ACC112 (cell line): ENCODE measurements around the gene IFNG.

Experiments
- H2AFZ ChIP-seq: fragments of 200-600 bp; sonication (generic); one replicate; pipeline ENCODE4 v1.6.0; 2017; ENCODE audit warnings: antibody characterized with exemption, low read length; ENCODE audit not compliant: unreplicated experiment
- H3K27ac ChIP-seq: fragments of 200-600 bp; sonication (generic); 2 replicates; pipeline ENCODE4 v1.5.1; 2014; ENCODE audit warnings: low read depth, mild to moderate bottlenecking, antibody characterized with exemption, low read length, moderate library complexity
- H3K27me3 ChIP-seq: fragments of 200-600 bp; sonication (generic); 2 replicates; pipeline ENCODE4 v1.6.1; 2014; ENCODE audit warnings: mild to moderate bottlenecking, antibody characterized with exemption, low read length, moderate library complexity, mixed read lengths; ENCODE audit not compliant: insufficient read depth
- H3K36me3 ChIP-seq: fragments of 200-600 bp; sonication (generic); 2 replicates; pipeline ENCODE4 v1.6.1; 2016; ENCODE audit warnings: mild to moderate bottlenecking, antibody characterized with exemption, low read length, moderate library complexity, mixed read lengths; ENCODE audit not compliant: insufficient read depth
- H3K4me1 ChIP-seq: fragments of 200-600 bp; sonication (generic); one replicate; pipeline ENCODE4 v1.6.1; 2016; ENCODE audit warnings: low read length, mixed read lengths; ENCODE audit not compliant: insufficient read depth, unreplicated experiment, control insufficient read depth
- H3K4me3 ChIP-seq: fragments of 200-600 bp; sonication (generic); 2 replicates; pipeline ENCODE4 v1.5.1; 2014; ENCODE audit warnings: mild to moderate bottlenecking, low read depth, low read length
- H3K79me2 ChIP-seq: fragments of 200-600 bp; sonication (generic); one replicate; pipeline ENCODE4 v1.6.0; 2016; ENCODE audit warnings: low read length; ENCODE audit not compliant: control insufficient read depth, unreplicated experiment, insufficient read depth

The IFNG gene

DNA sequence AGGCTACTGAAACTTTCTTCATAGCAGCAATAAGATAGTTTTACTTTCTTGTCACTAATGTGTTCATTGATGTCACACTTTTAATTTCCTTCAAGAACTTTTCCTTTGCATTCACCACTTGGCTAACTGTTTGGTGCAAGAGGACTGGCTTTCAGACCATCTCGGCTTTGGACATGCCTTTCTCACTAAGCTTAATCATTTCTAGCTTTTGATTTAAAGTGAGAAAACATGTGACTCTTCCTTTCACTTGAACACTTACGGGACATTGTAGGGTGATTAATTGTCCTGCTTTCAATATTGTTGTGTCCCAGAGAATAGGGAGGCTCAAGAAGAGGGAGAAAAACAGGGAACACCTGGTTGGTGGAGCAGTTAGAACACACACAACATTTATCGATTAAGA is 41.9 kb downstream of the IFNG start:
- no peak overlapping the region for H3K27ac ChIP-seq
- no peaks in the 10 kb centered on the region for H3K36me3 ChIP-seq
- H3K27me3 ChIP-seq, result peaks cover 34% of the 10 kb centered on the region
- no peak overlapping the region for H2AFZ ChIP-seq
- H3K4me1 ChIP-seq, result no peaks in the 10 kb centered on the region
- H3K4me3 ChIP-seq, result no peak overlapping the region
- H3K79me2 ChIP-seq, result no peaks in the 10 kb centered on the region

DNA sequence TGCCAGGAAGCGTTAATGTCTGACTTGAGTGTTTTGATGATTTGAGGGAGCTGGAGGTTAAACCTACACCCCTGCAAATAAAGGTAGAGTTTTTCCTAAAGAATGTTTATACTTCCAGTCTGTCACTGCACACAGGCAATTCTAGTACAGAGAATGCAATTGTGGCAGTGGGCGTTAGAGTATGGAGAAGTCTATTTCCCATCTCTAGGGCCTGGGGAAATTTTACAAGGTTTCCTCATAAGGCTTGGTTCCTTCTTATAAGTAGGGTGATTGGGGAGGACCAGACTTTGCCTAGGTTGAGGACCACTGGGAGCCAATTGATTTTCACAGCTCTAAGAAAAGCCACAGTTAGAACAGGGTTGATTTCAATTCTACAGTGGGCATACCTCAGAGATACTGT is 44.3 kb downstream of the IFNG start:
- H3K36me3 ChIP-seq, result no peaks in the 10 kb centered on the region
- H2AFZ ChIP-seq, result no peak overlapping the region
- H3K27me3 ChIP-seq, result peaks cover 26% of the 10 kb centered on the region
- no peaks in the 10 kb centered on the region for H3K4me1 ChIP-seq
- no peaks in the 10 kb centered on the region for H3K79me2 ChIP-seq
- no peak overlapping the region for H3K4me3 ChIP-seq
- H3K27ac ChIP-seq, result no peak overlapping the region

DNA sequence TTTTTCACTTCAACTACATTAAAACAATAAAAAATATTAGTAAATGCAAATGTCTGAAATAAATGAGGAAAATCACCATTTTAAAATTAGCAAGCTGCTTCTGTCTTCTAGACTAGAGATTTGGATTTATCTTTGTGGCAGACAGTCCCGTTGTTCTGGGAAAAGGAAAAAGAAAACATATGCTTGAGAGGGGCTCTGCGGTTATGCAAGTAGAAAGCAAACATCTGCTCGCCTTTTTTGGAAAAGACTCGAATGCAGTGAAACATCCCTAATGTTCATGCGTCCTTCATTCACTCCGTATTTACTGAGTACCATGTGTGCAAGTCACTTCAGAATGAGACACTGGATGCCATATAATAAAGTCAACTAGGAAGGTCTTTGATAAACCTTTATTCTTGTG is 44.9 kb downstream of the IFNG start:
- Histone ChIP-seq H2AFZ (no peak overlapping the region), H3K4me3 (no peak overlapping the region), H3K4me1 (no peaks in the 10 kb centered on the region), H3K36me3 (no peaks in the 10 kb centered on the region), H3K27me3 (peaks cover 26% of the 10 kb centered on the region), H3K27ac (no peak overlapping the region), H3K79me2 (no peaks in the 10 kb centered on the region)

DNA sequence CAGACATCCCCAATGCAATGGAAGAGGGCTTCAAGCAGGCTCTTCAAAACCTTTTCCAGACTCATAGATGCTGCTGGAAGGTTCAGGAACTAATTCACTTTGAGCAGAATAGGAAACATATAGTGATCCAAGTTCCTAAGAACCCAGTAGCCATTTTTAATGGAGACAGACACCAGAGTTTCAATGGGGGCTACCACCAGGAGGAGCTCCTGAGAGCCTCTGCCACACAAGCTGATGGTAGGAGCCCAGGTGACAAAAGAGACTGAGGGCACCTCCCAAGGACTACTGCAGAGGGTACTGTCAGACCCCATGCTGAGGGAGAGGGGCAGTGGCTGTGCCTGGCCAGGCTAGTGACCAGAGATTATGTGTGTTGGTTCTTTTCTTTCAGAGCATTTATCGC is 45.9 kb downstream of the IFNG start:
- Histone ChIP-seq H3K79me2 (no peaks in the 10 kb centered on the region), H3K4me3 (no peak overlapping the region), H3K27me3 (peaks cover 22% of the 10 kb centered on the region), H3K27ac (no peak overlapping the region), H3K4me1 (no peaks in the 10 kb centered on the region), H2AFZ (no peak overlapping the region), H3K36me3 (no peaks in the 10 kb centered on the region)

DNA sequence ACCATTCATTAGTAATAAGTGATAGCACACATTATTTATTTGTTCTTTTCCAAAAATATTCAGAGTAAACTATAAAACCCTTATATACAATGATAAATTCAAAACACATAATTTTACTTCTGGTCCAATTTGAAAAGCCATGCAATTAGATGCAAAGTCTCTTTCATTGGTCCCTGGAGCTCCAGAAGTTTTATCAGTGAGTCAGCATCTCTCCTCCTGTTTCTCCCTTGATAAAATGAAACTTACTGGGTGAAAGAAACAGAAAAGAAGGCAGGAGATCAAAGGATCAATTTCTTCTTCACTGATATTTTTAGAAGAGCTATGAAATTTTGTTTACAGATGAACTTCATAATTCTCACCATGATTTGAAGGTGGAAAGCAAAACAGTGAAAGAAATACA is 47.5 kb downstream of the IFNG start:
- Histone ChIP-seq H3K79me2 (no peaks in the 10 kb centered on the region), H3K27ac (no peak overlapping the region), H3K4me1 (no peaks in the 10 kb centered on the region), H3K27me3 (peaks cover 13% of the 10 kb centered on the region; the same call in 1 of the 2 replicates), H3K36me3 (no peaks in the 10 kb centered on the region), H2AFZ (no peak overlapping the region), H3K4me3 (no peak overlapping the region)

DNA sequence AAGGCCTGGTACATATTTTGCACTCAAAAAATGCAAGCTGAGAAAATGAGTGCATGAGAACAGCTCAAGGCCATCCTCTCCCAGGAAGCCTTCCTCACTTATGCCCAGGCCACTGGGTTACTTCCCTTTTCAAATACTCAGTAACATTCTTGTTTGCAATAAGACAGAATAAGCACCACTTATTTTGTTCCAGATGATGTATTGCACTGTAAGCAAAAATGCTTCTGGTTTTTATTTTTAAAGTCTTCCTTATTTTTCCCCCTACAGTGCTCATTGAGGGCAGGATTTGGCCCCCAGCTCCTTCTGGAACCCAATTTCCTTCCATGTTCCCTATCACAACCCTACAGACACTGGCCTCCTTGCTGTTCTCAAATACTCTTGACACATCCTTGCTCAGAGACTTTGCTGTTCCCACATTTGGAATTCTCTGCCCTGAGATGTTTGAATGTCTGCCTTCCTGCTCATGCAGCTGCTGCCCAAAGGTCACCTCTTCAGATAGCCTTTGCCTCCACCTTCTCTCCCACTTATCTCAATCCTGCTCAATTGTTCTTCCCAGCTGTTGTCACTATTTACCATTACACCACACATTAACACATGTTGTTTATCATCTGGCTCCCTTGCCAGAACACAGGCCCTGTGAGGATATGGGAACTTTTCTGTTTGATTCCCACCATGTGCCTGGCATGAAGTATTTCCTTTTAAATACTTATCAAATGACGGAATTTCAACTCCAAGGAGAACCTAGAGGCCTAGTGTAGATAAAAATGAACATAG is 49.9 kb downstream of the IFNG start:
- Histone ChIP-seq H3K4me3 (no peak overlapping the region), H3K79me2 (no peaks in the 10 kb centered on the region), H3K27ac (no peak overlapping the region), H2AFZ (no peak overlapping the region), H3K36me3 (no peaks in the 10 kb centered on the region), H3K4me1 (no peaks in the 10 kb centered on the region), H3K27me3 (peaks cover 4% of the 10 kb centered on the region; the same call in 1 of the 2 replicates)

DNA sequence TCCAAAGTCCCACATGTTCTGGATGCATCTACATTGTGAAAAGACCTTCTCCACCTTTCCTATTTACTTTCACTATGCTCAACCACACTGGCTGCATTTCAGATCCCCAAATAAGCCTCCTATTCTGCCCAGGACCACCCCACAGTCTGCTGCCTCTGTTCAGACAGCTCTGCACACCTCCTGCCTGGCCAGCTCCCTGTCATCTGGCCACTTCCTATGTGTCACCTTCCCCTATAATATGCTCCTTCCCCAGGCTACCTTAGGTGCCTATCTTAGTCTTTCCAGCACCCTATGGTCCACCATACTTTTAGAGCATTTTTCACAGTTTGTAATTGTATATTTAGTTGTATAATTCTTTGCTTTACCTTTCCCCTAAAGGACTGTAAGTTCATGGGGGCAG is 50.5 kb downstream of the IFNG start:
- Histone ChIP-seq H3K4me3 (no peak overlapping the region), H3K27ac (no peak overlapping the region), H3K27me3 (peaks cover 3% of the 10 kb centered on the region), H3K4me1 (no peaks in the 10 kb centered on the region), H3K36me3 (no peaks in the 10 kb centered on the region), H2AFZ (no peak overlapping the region), H3K79me2 (no peaks in the 10 kb centered on the region)

DNA sequence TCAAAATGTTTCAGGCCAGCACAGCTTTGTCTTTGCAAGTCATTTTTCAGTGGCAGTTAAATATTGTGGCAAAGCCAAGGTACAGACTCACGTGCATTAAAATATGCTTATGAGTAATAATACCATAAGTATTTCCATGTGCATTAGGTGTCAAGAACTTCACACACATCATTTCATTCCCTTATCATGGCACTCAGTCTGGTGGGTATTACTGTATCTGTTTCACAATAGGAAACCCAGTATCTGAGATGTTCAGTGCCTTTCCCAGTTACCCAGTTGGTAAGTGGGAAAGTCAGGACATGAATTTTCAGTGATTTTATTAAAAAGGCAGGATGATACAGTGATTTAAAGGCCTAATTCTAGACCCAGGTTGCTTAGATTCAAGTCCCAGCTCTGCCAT is 52.9 kb downstream of the IFNG start:
- peaks cover 18% of the 10 kb centered on the region for H3K27me3 ChIP-seq
- H3K36me3 ChIP-seq, result no peaks in the 10 kb centered on the region
- no peak overlapping the region for H3K27ac ChIP-seq
- H3K4me3 ChIP-seq, result no peak overlapping the region
- no peak overlapping the region for H2AFZ ChIP-seq
- H3K4me1 ChIP-seq, result no peaks in the 10 kb centered on the region
- H3K79me2 ChIP-seq, result no peaks in the 10 kb centered on the region

DNA sequence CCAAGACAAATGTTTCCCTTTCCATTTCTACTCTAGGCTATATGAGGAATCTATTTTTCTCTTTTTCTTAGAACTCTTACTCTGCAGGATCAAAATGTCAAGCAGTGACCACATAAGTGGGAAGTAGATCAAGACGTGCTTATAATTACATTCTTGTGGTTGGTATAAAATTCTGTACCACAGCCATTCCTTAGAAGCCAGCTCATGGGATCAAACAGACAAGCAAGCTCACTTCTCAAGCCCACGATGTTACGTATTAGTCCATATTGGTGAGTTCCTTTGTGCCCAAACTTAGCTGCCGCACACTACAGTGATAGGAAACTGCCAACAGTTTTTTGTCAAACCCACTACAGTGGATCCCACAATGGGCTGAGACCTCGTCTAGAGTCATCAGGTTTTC is 53.4 kb downstream of the IFNG start:
- H3K27ac ChIP-seq, result no peak overlapping the region
- no peaks in the 10 kb centered on the region for H3K36me3 ChIP-seq
- peaks cover 23% of the 10 kb centered on the region for H3K27me3 ChIP-seq
- H2AFZ ChIP-seq, result no peak overlapping the region
- H3K79me2 ChIP-seq, result no peaks in the 10 kb centered on the region
- H3K4me3 ChIP-seq, result no peak overlapping the region
- H3K4me1 ChIP-seq, result no peaks in the 10 kb centered on the region
